Liver (tissue), 9 donors: ENCODE data around the gene TMX3. TPM values are rescaled to one million over a fixed set of nuclear protein-coding genes. Genes with fewer than 3 reads are reported as not detected.

Experiments
- DNase-seq: peaks from one replicate; pipeline ENCODE4 v3.0.0-alpha.2; 2017; ENCODE audit warnings: low spot score
- H3K27ac ChIP-seq, 2 donors: one replicate each; pipeline ENCODE4 v1.7.0; 2013; ENCODE audit warnings: inconsistent platforms in 2 of 2, low read length in 2 of 2, control low read depth in 1 of 2, low read depth in 1 of 2, mild to moderate bottlenecking in 1 of 2
- H3K27me3 ChIP-seq, 4 donors: one replicate each; pipeline versions ENCODE4 v1.6.1 to v1.7.0; 2013; ENCODE audit warnings: low read length in 3 of 4, inconsistent platforms in 1 of 4, mild to moderate bottlenecking in 1 of 4, moderate library complexity in 1 of 4; ENCODE audit not compliant: control insufficient read depth in 4 of 4, insufficient read depth in 4 of 4
- H3K36me3 ChIP-seq, 4 donors: one replicate each; pipeline versions ENCODE4 v1.6.1 to v1.7.0; 2013; ENCODE audit warnings: low read length in 3 of 4, mild to moderate bottlenecking in 3 of 4, low read depth in 1 of 4, moderate library complexity in 1 of 4; ENCODE audit not compliant: control insufficient read depth in 4 of 4, insufficient read depth in 3 of 4
- H3K4me1 ChIP-seq, 4 donors: one replicate each; pipeline versions ENCODE4 v1.6.1 to v1.7.0; 2013; ENCODE audit warnings: low read length in 3 of 4, mild to moderate bottlenecking in 3 of 4, moderate library complexity in 1 of 4; ENCODE audit not compliant: control insufficient read depth in 4 of 4, insufficient read depth in 4 of 4
- H3K4me3 ChIP-seq, 3 donors: one replicate each; pipeline versions ENCODE4 v1.6.1 to v1.7.0; 2013; ENCODE audit warnings: low read length in 3 of 3, control low read depth in 1 of 3, low read depth in 1 of 3, mild to moderate bottlenecking in 1 of 3
- H3K9ac ChIP-seq, 2 donors: one replicate each; pipeline ENCODE4 v1.7.0; 2013; ENCODE audit warnings: low read length in 2 of 2, mild to moderate bottlenecking in 2 of 2, moderate library complexity in 2 of 2, control low read depth in 1 of 2, low read depth in 1 of 2
- H3K9me3 ChIP-seq, 4 donors: one replicate each; pipeline versions ENCODE4 v1.6.1 to v1.7.0; 2013; ENCODE audit warnings: low read length in 3 of 4; ENCODE audit not compliant: control insufficient read depth in 4 of 4
- ATF3 ChIP-seq: IDR thresholded peaks from 2 replicates; pipeline ENCODE4 v1.6.1; 2016; ENCODE audit warnings: antibody characterized with exemption
- CTCF ChIP-seq: fragments of 150-350 bp; IDR thresholded peaks from 2 replicates; pipeline ENCODE4 v1.5.1; 2017; ENCODE audit warnings: improper control_type of control experiment, low read depth, low read length; ENCODE audit not compliant: missing input control
- FOXA2 ChIP-seq: IDR thresholded peaks from 2 replicates; pipeline ENCODE4 v1.6.1; 2016; ENCODE audit warnings: antibody characterized with exemption
- HNF4A ChIP-seq, 2 donors: conservative IDR thresholded peaks; 2 replicates each; pipeline ENCODE4 v1.6.1; 2016; ENCODE audit warnings: antibody characterized with exemption in 2 of 2, mild to moderate bottlenecking in 2 of 2
- NR2F2 ChIP-seq: IDR thresholded peaks from 2 replicates; pipeline ENCODE4 v1.6.1; 2016; ENCODE audit warnings: antibody characterized with exemption
- REST ChIP-seq: IDR thresholded peaks from 2 replicates; pipeline ENCODE4 v1.6.1; 2016; ENCODE audit warnings: antibody characterized with exemption, mild to moderate bottlenecking
- SP1 ChIP-seq: IDR thresholded peaks from 2 replicates; pipeline ENCODE4 v1.6.1; 2018; ENCODE audit warnings: antibody characterized with exemption, mild to moderate bottlenecking
- TAF1 ChIP-seq: conservative IDR thresholded peaks from 2 replicates; pipeline ENCODE4 v1.6.1; 2016; ENCODE audit warnings: antibody characterized with exemption, mild to moderate bottlenecking
- WGBS: extraction: QIAGEN DNeasy Blood & Tissue Kit; methylation state at CpG from one replicate; pipeline ENCODE4 v1.1.7; 2013; 5-methylcytosine and 5-hydroxymethylcytosine counted together
- polyA plus RNA-seq, 2 donors: library from polyadenylated mRNA; stranded (reverse) in 1 of 2; unstranded in 1 of 2; fragments of 200-250 nt in 1 of 2; fragments of >200 nt in 1 of 2; fragmentation: Nextera tagmentation in 1 of 2; extraction: Ambion mirVana in 1 of 2; gene quantifications; one replicate each; pipeline versions ENCODE4 v1.2.1 to v1.2.3, GENCODE V29; 2013 to 2015
- total RNA-seq, 2 donors: library from RNA; depleted of rRNA; stranded (reverse); fragments of >200 nt; gene quantifications; one replicate each; pipeline ENCODE4 v1.2.3, GENCODE V29; 2014
- TF ChIP-seq, protein P1 (sequence below): IDR thresholded peaks from 2 replicates; pipeline ENCODE4 v1.6.1; 2016; ENCODE audit warnings: antibody characterized with exemption
- donor health status: healthy.
- donor health status: healthy.
- donor health status: healthy.
- donor health status: healthy.
- donor health status: healthy.

TMX3 gene
- total and polyA plus RNA-seq, 4 donors = 9.0 to 38.6 (median 20.3) TPM

- no peak overlapping the region for H3K27ac ChIP-seq
- H3K9me3 ChIP-seq = no peaks in the 10 kb centered on the region
- H3K36me3 ChIP-seq = no peaks in the 10 kb centered on the region
- H3K4me1 ChIP-seq = peaks cover 0 to 3% (median 0%) of the 10 kb centered on the region in 4 donors
- 95% methylated on average over 1 of the region's 1 CpG for WGBS
- TF ChIP-seq ATF3 (no peak), FOXA2 (no peak), HNF4A (conservative IDR thresholded peaks at IDR 0.05) (no peak), SP1 (no peak), REST (no peak)
- DNase-seq = no peak
- H3K4me3 ChIP-seq = no peak overlapping the region
- no peak overlapping the region for H3K9ac ChIP-seq
- no peaks in the 10 kb centered on the region for H3K27me3 ChIP-seq
Observed at GRCh38 chr18:68739462-68739861, 24.6 kb upstream of the TMX3 start.

DNA sequence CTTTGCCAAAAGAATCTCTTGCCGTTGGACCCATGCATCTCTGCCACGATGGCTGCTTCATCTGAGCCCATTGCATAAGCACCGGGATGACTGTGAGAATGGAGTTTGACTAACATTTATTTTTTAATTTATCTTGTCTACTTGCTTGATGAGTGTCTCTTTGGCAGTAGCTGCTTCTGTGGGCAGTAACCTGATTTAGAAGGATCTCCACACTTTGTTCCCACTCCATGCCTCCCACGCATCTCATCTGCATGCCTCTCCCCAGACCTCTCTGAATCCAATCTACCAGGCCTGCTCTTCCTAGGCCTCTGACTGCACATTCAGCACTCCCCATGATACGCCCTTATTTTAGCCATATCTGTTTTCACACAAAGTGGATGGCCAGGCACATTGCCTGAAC lies 23.7 kb upstream of the TMX3 start:
- no peak for DNase-seq
- 95% methylated on average over 5 of the region's 5 CpGs for WGBS
- H3K9me3 ChIP-seq = no peaks in the 10 kb centered on the region

More for the DNA sequence above, 23.7 kb upstream of the TMX3 start:
- H3K4me3 ChIP-seq = no peak overlapping the region
- no peaks in the 10 kb centered on the region for H3K36me3 ChIP-seq
- peaks cover 0 to 3% (median 0%) of the 10 kb centered on the region in 4 donors for H3K27me3 ChIP-seq
- TF ChIP-seq REST (no peak), TAF1 (no peak), NR2F2 (no peak), CTCF (no peak)
- TF ChIP-seq, protein P1, sequence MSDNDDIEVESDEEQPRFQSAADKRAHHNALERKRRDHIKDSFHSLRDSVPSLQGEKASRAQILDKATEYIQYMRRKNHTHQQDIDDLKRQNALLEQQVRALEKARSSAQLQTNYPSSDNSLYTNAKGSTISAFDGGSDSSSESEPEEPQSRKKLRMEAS = no peak
- H3K9ac ChIP-seq = no peak overlapping the region
- H3K27ac ChIP-seq = no peak overlapping the region
- H3K4me1 ChIP-seq = peaks cover 0 to 3% (median 0%) of the 10 kb centered on the region in 4 donors
